HG03565 (cell line): ENCODE results near the gene EVPLL.
"Not testable (repeated sequence)": the region's sequence is repeated elsewhere in the genome, so short reads cannot be mapped to it uniquely, and the experiment has no call there.

Experiments
- ATAC-seq: cut with Tn5 transposase; IDR thresholded peaks from one replicate; pipeline ENCODE4 v1.9.1; 2021; ENCODE audit warnings: mild to moderate bottlenecking, moderate library complexity; ENCODE audit not compliant: unreplicated experiment

EVPLL gene

GRCh38 chr17:18422464-18422863 lies 44.9 kb downstream of the EVPLL start:
- not testable (repeated sequence) for ATAC-seq

GRCh38 chr17:18423015-18423414 lies 45.4 kb downstream of the EVPLL start:
- not testable (repeated sequence) for ATAC-seq

- not testable (repeated sequence) for ATAC-seq
These were observed 48.0 kb downstream of the EVPLL start for GRCh38 chr17:18425593-18425992.

- not testable (repeated sequence) for ATAC-seq
These were observed 49.1 kb downstream of the EVPLL start for GRCh38 chr17:18426639-18427038.

- ATAC-seq = not testable (repeated sequence)
These were observed 54.6 kb downstream of the EVPLL start for GRCh38 chr17:18432206-18432605.
